K562 (cell line): ENCODE results near the gene SPTY2D1. TPM values are rescaled to one million over a fixed set of nuclear protein-coding genes. Genes with fewer than 3 reads are reported as not detected.

Source experiments
- ATAC-seq: fragments of 200-7000 bp; cut with Tn5 transposase; 3 replicates; pipeline ENCODE4 v1.9.1; 2020; ENCODE audit warnings: moderate library complexity
- BruUV-seq: library from RNA; stranded (reverse); fragments of 400-500 nt; replicated peaks from 2 replicates; lab custom pipeline; 2021; lab: Mats Ljungman, UMichigan
- CTCF ChIA-PET: fragments of 300-600 bp; formaldehyde crosslinking; extraction: SDS; loops from one replicate; lab custom pipeline; 2021; ENCODE audit warnings: low intra/inter-chr PET ratio; lab: Yijun Ruan, JAX
- POLR2A ChIA-PET: fragments of 300-600, 350-650 bp; sonication (Branson Sonifier 250); formaldehyde crosslinking; extraction: SDS; loops from one replicate; lab custom pipeline; 2021; ENCODE audit warnings: antibody characterized with exemption, inconsistent platforms; lab: Yijun Ruan, JAX
- DNase-seq, 4 experiments: peaks; one replicate each; pipeline versions ENCODE4 v3.0.0 to v3.0.0-alpha.2; 2011 to 2018; ENCODE audit warnings: low spot score in 3 of 4, mixed read lengths in 3 of 4; ENCODE audit errors: extremely low read depth in 1 of 4
- FAIRE-seq: peaks from 2 replicates; lab custom pipeline; 2011; peaks lifted over from hg19 to GRCh38; lab: Jason Lieb, UNC
- H2AFZ ChIP-seq: 2 replicates; pipeline ENCODE4 v1.6.0; 2011; ENCODE audit warnings: low read depth, low read length, control low read depth, inconsistent platforms
- H3K27ac ChIP-seq: fragments of 200-600 bp; 3 replicates; pipeline ENCODE4 v1.8.0; 2011; ENCODE audit warnings: low read depth, mild to moderate bottlenecking, control low read depth, inconsistent platforms, low read length, moderate library complexity, mixed read lengths; ENCODE audit errors: extremely low read depth
- H3K27me3 ChIP-seq, 2 experiments: fragments of 300-600 bp in 1 of 2; 2 replicates in 1 of 2; 3 replicates in 1 of 2; pipeline versions ENCODE4 v1.6.0 to v1.8.0; 2011; ENCODE audit warnings: inconsistent platforms in 2 of 2, low read length in 2 of 2, mild to moderate bottlenecking in 1 of 2, mixed read lengths in 1 of 2, moderate library complexity in 1 of 2; ENCODE audit not compliant: control insufficient read depth in 2 of 2, insufficient read depth in 2 of 2
- H3K36me3 ChIP-seq: fragments of 300-600 bp; 3 replicates; pipeline ENCODE4 v1.8.0; 2011; ENCODE audit warnings: mild to moderate bottlenecking, low read length, inconsistent platforms; ENCODE audit not compliant: control insufficient read depth, insufficient read depth
- H3K4me1 ChIP-seq, 2 experiments: fragments of 200-600 bp in 1 of 2; replicated peaks in 1 of 2; 2 replicates in 1 of 2; 3 replicates in 1 of 2; pipeline versions ENCODE4 v1.5.1 to v1.8.0; 2011; ENCODE audit warnings: inconsistent platforms in 2 of 2, low read length in 2 of 2, mild to moderate bottlenecking in 1 of 2, mixed read lengths in 1 of 2, moderate library complexity in 1 of 2; ENCODE audit not compliant: control insufficient read depth in 2 of 2, insufficient read depth in 2 of 2
- H3K4me2 ChIP-seq: 2 replicates; pipeline ENCODE4 v1.6.1; 2011; ENCODE audit warnings: low read length, control low read depth, inconsistent platforms, mixed read lengths; ENCODE audit not compliant: insufficient read depth
- H3K4me3 ChIP-seq: fragments of 200-600 bp; sonication (generic), shearing (Covaris generic); 2 replicates; pipeline ENCODE4 v1.5.1; 2016; ENCODE audit warnings: control low read depth, inconsistent platforms
- H3K79me2 ChIP-seq: fragments of 200-600 bp; 3 replicates; pipeline ENCODE4 v1.8.0; 2011; ENCODE audit warnings: low read length, inconsistent platforms; ENCODE audit not compliant: control insufficient read depth, insufficient read depth
- H3K9ac ChIP-seq, 2 experiments: 2 replicates each; pipeline versions ENCODE4 v1.6.0 to v1.6.1; 2011; ENCODE audit warnings: low read depth in 2 of 2, low read length in 2 of 2, control low read depth in 1 of 2, inconsistent platforms in 1 of 2, mild to moderate bottlenecking in 1 of 2, mixed read lengths in 1 of 2; ENCODE audit not compliant: insufficient read depth in 1 of 2
- H3K9me1 ChIP-seq: one replicate; pipeline ENCODE4 v1.6.0; 2011; ENCODE audit warnings: inconsistent platforms, mild to moderate bottlenecking, low read length, moderate library complexity; ENCODE audit not compliant: control insufficient read depth, insufficient read depth
- H3K9me3 ChIP-seq: replicated peaks from 2 replicates; pipeline ENCODE4 v1.5.1; 2011; ENCODE audit warnings: low read depth, low read length, inconsistent platforms; ENCODE audit not compliant: control insufficient read depth, insufficient read depth
- H4K20me1 ChIP-seq: replicated peaks from 2 replicates; pipeline ENCODE4 v1.6.1; 2011; ENCODE audit warnings: low read length, inconsistent platforms, mixed read lengths; ENCODE audit not compliant: control insufficient read depth, insufficient read depth
- CBX2 ChIP-seq: fragments of 200-600 bp; sonication (generic); IDR thresholded peaks from one replicate; pipeline ENCODE4 v1.6.1; 2012; ENCODE audit warnings: mild to moderate bottlenecking, low read length, inconsistent platforms; ENCODE audit not compliant: insufficient read depth, poor library complexity, severe bottlenecking
- RAD51 ChIP-seq: fragments of 450-650 bp; IDR thresholded peaks from 2 replicates; pipeline ENCODE4 v1.7.1; 2016; ENCODE audit warnings: low read depth, mild to moderate bottlenecking, borderline replicate concordance
- REST ChIP-seq, 2 experiments: fragments of 450-650 bp; formaldehyde crosslinking in 1 of 2; IDR thresholded peaks; 2 replicates each; pipeline versions ENCODE4 v1.4.0 to v1.6.1; 2014 to 2020; ENCODE audit warnings: mild to moderate bottlenecking in 2 of 2, borderline replicate concordance in 1 of 2, low read depth in 1 of 2
- WGBS: fragments of 100-300 bp; shearing (Covaris generic); methylation state at CpG from one replicate; pipeline ENCODE4 v1.1.6; 2016; ENCODE audit warnings: low coverage, mixed read lengths; ENCODE audit not compliant: insufficient coverage; ENCODE audit errors: missing lambda C conversion rate; 5-methylcytosine and 5-hydroxymethylcytosine counted together
- in situ Hi-C: fragments of 300-500 bp; cut with MboI; formaldehyde crosslinking; loops from 4 replicates; pipeline ENCODE4 v1.15.0; 2018; ENCODE audit warnings: inconsistent platforms, mixed read lengths
- intact Hi-C: fragments of 100-400 bp; cut with micrococcal nuclease; formaldehyde crosslinking; loops from 2 replicates; pipeline ENCODE4 v1.14.2; 2022
- polyA plus RNA-seq, 8 experiments: library from polyadenylated mRNA; depleted of rRNA in 4 of 8; stranded (reverse) in 5 of 8; unstranded in 3 of 8; fragments of >200 nt; fragmentation: Nextera tagmentation in 2 of 8; fragmentation: Illumina TruSeq in 1 of 8; extraction: Ambion mirVana in 2 of 8; extraction: Trizol in 1 of 8; gene quantifications; 2 replicates each; pipeline versions ENCODE4 v1.2.1 to v1.2.3, GENCODE V29; 2011 to 2014; ENCODE audit warnings: inconsistent platforms in 1 of 8, missing spikeins in 1 of 8
- total RNA-seq, 7 experiments: library from RNA; depleted of rRNA in 6 of 7; stranded (reverse); fragments of >200 nt in 6 of 7; fragmentation: Illumina TruSeq in 2 of 7; extraction: Trizol in 2 of 7; gene quantifications; 2 replicates each; pipeline versions ENCODE4 v1.2.1 to v1.2.3, GENCODE V29; 2011 to 2021; ENCODE audit warnings: low replicate concordance in 1 of 7

Gene SPTY2D1
- total and polyA plus RNA-seq, 9 of the 15 experiments (the other 6 are each of a cell fraction or from before 2014, with no cell fraction given): 3.2 to 32.1 (median 12.9) TPM

- no peak for FAIRE-seq
- in situ Hi-C loops: no loop called here
- BruUV-seq: no TSS peak
- CTCF ChIA-PET: no interaction called here
- no peak for DNase-seq
- Histone ChIP-seq H3K4me1 (no peaks in the 10 kb centered on the region), H3K27ac (no peak overlapping the region), H3K9me3 (no peaks in the 10 kb centered on the region), H2AFZ (no peak overlapping the region), H3K4me3 (no peak overlapping the region), H3K9me1 (no peaks in the 10 kb centered on the region), H3K9ac (no peak overlapping the region), H3K27me3 (no peaks in the 10 kb centered on the region), H3K4me2 (no peak overlapping the region), H3K79me2 (no peaks in the 10 kb centered on the region), H4K20me1 (no peaks in the 10 kb centered on the region), H3K36me3 (peaks cover under 1% of the 10 kb centered on the region; the same call in 2 of the 3 replicates)
- ATAC-seq: no peak
- intact Hi-C loops: no loop called here
- no peak for TF ChIP-seq CBX2
- TF ChIP-seq REST (IDR thresholded peaks at IDR 0.05; ENCODE audit: borderline replicate concordance): no peak
- TF ChIP-seq REST (CRISPR knock-in tag; IDR thresholded peaks at IDR 0.05; ENCODE audit: low read depth): no peak
- TF ChIP-seq RAD51: no peak
- 46% methylated on average over 2 of the region's 2 CpGs for WGBS
- POLR2A ChIA-PET: interaction anchor here (1.2 kb wide), 1 partner anchor 8 kb away, joined by 5 read pairs; no protein-coding TSS in a partner anchor
Observed at GRCh38 chr11:18563090-18563730, 70.9 kb downstream of the SPTY2D1 start.

Other genes starting within 250 kb of the SPTY2D1 start
Only the 7 nearest of the 9 such genes appear.
- gene LDHAL6A, start 178.5 kb downstream of the SPTY2D1 start, total RNA-seq (2014; rRNA removed): not detected in 2 replicates
- gene LDHAL6A, start 178.5 kb downstream of the SPTY2D1 start, total RNA-seq (2014; rRNA removed; fragmentation: Illumina TruSeq; extraction: Trizol): not detected in 2 replicates
- not detected in 2 replicates for gene LDHAL6A, start 178.5 kb downstream of the SPTY2D1 start, total RNA-seq (2015; rRNA removed; fragmentation: Illumina TruSeq; extraction: Trizol)
- not detected in 2 replicates for gene LDHAL6A, start 178.5 kb downstream of the SPTY2D1 start, total RNA-seq (2021)
- 0.04 TPM in 1 of 2 replicates, not detected in the other for gene LDHAL6A, start 178.5 kb downstream of the SPTY2D1 start, polyA plus RNA-seq (2011; rRNA removed)
- gene LDHAL6A, start 178.5 kb downstream of the SPTY2D1 start, polyA plus RNA-seq (2014; fragmentation: Illumina TruSeq; extraction: Trizol): not detected in 2 replicates
- not detected for gene LDHAL6A, start 178.5 kb downstream of the SPTY2D1 start, polyA plus RNA-seq (2014; fragmentation: Nextera tagmentation; extraction: Ambion mirVana)
- not detected in 2 replicates for gene LDHAL6A, start 178.5 kb downstream of the SPTY2D1 start, polyA plus RNA-seq (2014; rRNA removed)
- 60.0 and 78.1 TPM in 2 replicates for gene TSG101, start 107.4 kb downstream of the SPTY2D1 start, total RNA-seq (2014; rRNA removed)
- 51.8 and 53.1 TPM in 2 replicates for gene TSG101, start 107.4 kb downstream of the SPTY2D1 start, total RNA-seq (2014; rRNA removed; fragmentation: Illumina TruSeq; extraction: Trizol)
- 67.8 and 71.0 TPM in 2 replicates for gene TSG101, start 107.4 kb downstream of the SPTY2D1 start, total RNA-seq (2015; rRNA removed; fragmentation: Illumina TruSeq; extraction: Trizol)
- gene TSG101, start 107.4 kb downstream of the SPTY2D1 start, total RNA-seq (2021): 43.5 and 46.7 TPM in 2 replicates
- 124 and 141 TPM in 2 replicates for gene TSG101, start 107.4 kb downstream of the SPTY2D1 start, polyA plus RNA-seq (2011; rRNA removed)
- gene TSG101, start 107.4 kb downstream of the SPTY2D1 start, polyA plus RNA-seq (2014; fragmentation: Illumina TruSeq; extraction: Trizol): 138 and 169 TPM in 2 replicates
- 10 to 100 TPM; 24.6 to 30.0 TPM for gene TSG101, start 107.4 kb downstream of the SPTY2D1 start, polyA plus RNA-seq (2014; fragmentation: Nextera tagmentation; extraction: Ambion mirVana)
- 71.5 and 79.6 TPM in 2 replicates for gene TSG101, start 107.4 kb downstream of the SPTY2D1 start, polyA plus RNA-seq (2014; rRNA removed)
- gene UEVLD, start 45.6 kb downstream of the SPTY2D1 start, total RNA-seq (2014; rRNA removed): 5.5 and 6.2 TPM in 2 replicates
- 12.6 and 15.1 TPM in 2 replicates for gene UEVLD, start 45.6 kb downstream of the SPTY2D1 start, total RNA-seq (2014; rRNA removed; fragmentation: Illumina TruSeq; extraction: Trizol)
- gene UEVLD, start 45.6 kb downstream of the SPTY2D1 start, total RNA-seq (2015; rRNA removed; fragmentation: Illumina TruSeq; extraction: Trizol): 10.8 and 12.0 TPM in 2 replicates
- 7.2 and 8.4 TPM in 2 replicates for gene UEVLD, start 45.6 kb downstream of the SPTY2D1 start, total RNA-seq (2021)
- 7.8 and 11.9 TPM in 2 replicates for gene UEVLD, start 45.6 kb downstream of the SPTY2D1 start, polyA plus RNA-seq (2011; rRNA removed)
- 8.7 and 9.6 TPM in 2 replicates for gene UEVLD, start 45.6 kb downstream of the SPTY2D1 start, polyA plus RNA-seq (2014; fragmentation: Illumina TruSeq; extraction: Trizol)
- gene UEVLD, start 45.6 kb downstream of the SPTY2D1 start, polyA plus RNA-seq (2014; fragmentation: Nextera tagmentation; extraction: Ambion mirVana): 1 to 10 TPM; 6.3 to 7.4 TPM
- 4.7 and 8.0 TPM in 2 replicates for gene UEVLD, start 45.6 kb downstream of the SPTY2D1 start, polyA plus RNA-seq (2014; rRNA removed)
- gene MISFA, start 34.6 kb downstream of the SPTY2D1 start, total RNA-seq (2014; rRNA removed): 2.7 and 6.3 TPM in 2 replicates
- gene MISFA, start 34.6 kb downstream of the SPTY2D1 start, total RNA-seq (2014; rRNA removed; fragmentation: Illumina TruSeq; extraction: Trizol): 1.9 and 3.2 TPM in 2 replicates
- 4.4 and 5.2 TPM in 2 replicates for gene MISFA, start 34.6 kb downstream of the SPTY2D1 start, total RNA-seq (2015; rRNA removed; fragmentation: Illumina TruSeq; extraction: Trizol)
- gene MISFA, start 34.6 kb downstream of the SPTY2D1 start, total RNA-seq (2021): 4.7 and 6.3 TPM in 2 replicates
- 3.4 and 3.6 TPM in 2 replicates for gene MISFA, start 34.6 kb downstream of the SPTY2D1 start, polyA plus RNA-seq (2011; rRNA removed)
- gene MISFA, start 34.6 kb downstream of the SPTY2D1 start, polyA plus RNA-seq (2014; fragmentation: Illumina TruSeq; extraction: Trizol): 1.6 TPM in 2 replicates
- gene MISFA, start 34.6 kb downstream of the SPTY2D1 start, polyA plus RNA-seq (2014; fragmentation: Nextera tagmentation; extraction: Ambion mirVana): 1 to 10 TPM; 4.1 to 5.2 TPM
- gene MISFA, start 34.6 kb downstream of the SPTY2D1 start, polyA plus RNA-seq (2014; rRNA removed): 1.1 and 1.9 TPM in 2 replicates
- 0.45 and 1.0 TPM in 2 replicates for gene TMEM86A, start 64.4 kb upstream of the SPTY2D1 start, total RNA-seq (2014; rRNA removed)
- gene TMEM86A, start 64.4 kb upstream of the SPTY2D1 start, total RNA-seq (2014; rRNA removed; fragmentation: Illumina TruSeq; extraction: Trizol): 0.22 and 0.25 TPM in 2 replicates
- gene TMEM86A, start 64.4 kb upstream of the SPTY2D1 start, total RNA-seq (2015; rRNA removed; fragmentation: Illumina TruSeq; extraction: Trizol): 0.11 and 0.22 TPM in 2 replicates
- gene TMEM86A, start 64.4 kb upstream of the SPTY2D1 start, total RNA-seq (2021): 0.74 and 1.3 TPM in 2 replicates
- gene TMEM86A, start 64.4 kb upstream of the SPTY2D1 start, polyA plus RNA-seq (2011; rRNA removed): 0.27 and 0.52 TPM in 2 replicates
- 0.39 and 0.78 TPM in 2 replicates for gene TMEM86A, start 64.4 kb upstream of the SPTY2D1 start, polyA plus RNA-seq (2014; fragmentation: Illumina TruSeq; extraction: Trizol)
- gene TMEM86A, start 64.4 kb upstream of the SPTY2D1 start, polyA plus RNA-seq (2014; fragmentation: Nextera tagmentation; extraction: Ambion mirVana): not detected
- 0.27 and 0.40 TPM in 2 replicates for gene TMEM86A, start 64.4 kb upstream of the SPTY2D1 start, polyA plus RNA-seq (2014; rRNA removed)
- gene IGSF22, start 91.8 kb upstream of the SPTY2D1 start, total RNA-seq (2014; rRNA removed): not detected in 2 replicates
- not detected in 2 replicates for gene IGSF22, start 91.8 kb upstream of the SPTY2D1 start, total RNA-seq (2014; rRNA removed; fragmentation: Illumina TruSeq; extraction: Trizol)
- gene IGSF22, start 91.8 kb upstream of the SPTY2D1 start, total RNA-seq (2015; rRNA removed; fragmentation: Illumina TruSeq; extraction: Trizol): not detected in 2 replicates
- not detected in 2 replicates for gene IGSF22, start 91.8 kb upstream of the SPTY2D1 start, total RNA-seq (2021)
- not detected in 2 replicates for gene IGSF22, start 91.8 kb upstream of the SPTY2D1 start, polyA plus RNA-seq (2011; rRNA removed)
- not detected in 2 replicates for gene IGSF22, start 91.8 kb upstream of the SPTY2D1 start, polyA plus RNA-seq (2014; fragmentation: Illumina TruSeq; extraction: Trizol)
- gene IGSF22, start 91.8 kb upstream of the SPTY2D1 start, polyA plus RNA-seq (2014; fragmentation: Nextera tagmentation; extraction: Ambion mirVana): not detected
- gene IGSF22, start 91.8 kb upstream of the SPTY2D1 start, polyA plus RNA-seq (2014; rRNA removed): not detected in 2 replicates
- not detected in 2 replicates for gene PTPN5, start 157.5 kb upstream of the SPTY2D1 start, total RNA-seq (2014; rRNA removed)
- not detected in 2 replicates for gene PTPN5, start 157.5 kb upstream of the SPTY2D1 start, total RNA-seq (2014; rRNA removed; fragmentation: Illumina TruSeq; extraction: Trizol)
- not detected in 2 replicates for gene PTPN5, start 157.5 kb upstream of the SPTY2D1 start, total RNA-seq (2015; rRNA removed; fragmentation: Illumina TruSeq; extraction: Trizol)
- gene PTPN5, start 157.5 kb upstream of the SPTY2D1 start, total RNA-seq (2021): not detected in 2 replicates
- not detected in 2 replicates for gene PTPN5, start 157.5 kb upstream of the SPTY2D1 start, polyA plus RNA-seq (2011; rRNA removed)
- not detected in 2 replicates for gene PTPN5, start 157.5 kb upstream of the SPTY2D1 start, polyA plus RNA-seq (2014; fragmentation: Illumina TruSeq; extraction: Trizol)
- not detected for gene PTPN5, start 157.5 kb upstream of the SPTY2D1 start, polyA plus RNA-seq (2014; fragmentation: Nextera tagmentation; extraction: Ambion mirVana)
- gene PTPN5, start 157.5 kb upstream of the SPTY2D1 start, polyA plus RNA-seq (2014; rRNA removed): not detected in 2 replicates